Endothelial cell of umbilical vein (primary cell): Measurements from ENCODE around the gene HS6ST2. TPM values are rescaled to one million over a fixed set of nuclear protein-coding genes. Genes with fewer than 3 reads are reported as not detected.

ENCODE experiments used
- BruUV-seq: library from RNA; stranded (reverse); fragments of 400-500 nt; replicated peaks from 2 replicates; lab custom pipeline; 2021; lab: Mats Ljungman, UMichigan
- CTCF ChIA-PET: fragments of 300-600, 350-600 bp; sonication (Branson Sonifier 250); formaldehyde crosslinking; loops from one replicate; lab custom pipeline; 2021; ENCODE audit warnings: antibody characterized with exemption, inconsistent platforms; lab: Charles Lee
- POLR2A ChIA-PET: fragments of 300-600, 350-600 bp; sonication (Branson Sonifier 250); formaldehyde crosslinking; loops from one replicate; lab custom pipeline; 2021; ENCODE audit warnings: antibody characterized with exemption, inconsistent platforms; lab: Charles Lee
- DNase-seq: peaks from one replicate; pipeline ENCODE4 v3.0.0-alpha.2; 2011; ENCODE audit warnings: low read depth, low spot score
- FAIRE-seq: peaks from 2 replicates; lab custom pipeline; 2011; peaks lifted over from hg19 to GRCh38; lab: Jason Lieb, UNC
- H2AFZ ChIP-seq: 2 replicates; pipeline ENCODE4 v1.6.0; 2012; ENCODE audit warnings: low read depth, low read length, control low read depth, inconsistent platforms
- H3K27ac ChIP-seq: 2 replicates; pipeline ENCODE4 v1.5.1; 2011; ENCODE audit warnings: low read depth, mild to moderate bottlenecking, control low read depth, low read length, moderate library complexity; ENCODE audit not compliant: insufficient read depth
- H3K27me3 ChIP-seq, 2 experiments: 2 replicates each; pipeline versions ENCODE4 v1.6.0 to v1.6.1; 2011; ENCODE audit warnings: low read length in 2 of 2, mixed read lengths in 1 of 2; ENCODE audit not compliant: control insufficient read depth in 2 of 2, insufficient read depth in 2 of 2
- H3K36me3 ChIP-seq, 2 experiments: 2 replicates in 1 of 2; 3 replicates in 1 of 2; pipeline ENCODE4 v1.5.1; 2011; ENCODE audit warnings: low read length in 2 of 2, mild to moderate bottlenecking in 1 of 2, moderate library complexity in 1 of 2; ENCODE audit not compliant: control insufficient read depth in 2 of 2, insufficient read depth in 2 of 2; ENCODE audit errors: extremely low read depth in 1 of 2
- H3K4me1 ChIP-seq: 3 replicates; pipeline ENCODE4 v1.5.1; 2011; ENCODE audit warnings: mild to moderate bottlenecking, low read length; ENCODE audit not compliant: control insufficient read depth, insufficient read depth; ENCODE audit errors: extremely low read depth
- H3K4me2 ChIP-seq: 2 replicates; pipeline ENCODE4 v1.6.1; 2011; ENCODE audit warnings: low read length, control low read depth, mixed read lengths; ENCODE audit not compliant: insufficient read depth
- H3K4me3 ChIP-seq, 3 experiments: fragments of 200-600 bp in 1 of 3; sonication (generic), shearing (Covaris generic) in 1 of 3; replicated peaks in 1 of 3; 2 replicates each; pipeline ENCODE4 v1.5.1; 2011 to 2016; ENCODE audit warnings: control low read depth in 3 of 3, low read length in 3 of 3, mild to moderate bottlenecking in 2 of 3, inconsistent platforms in 1 of 3, low read depth in 1 of 3, moderate library complexity in 1 of 3; ENCODE audit not compliant: insufficient read depth in 1 of 3
- H3K79me2 ChIP-seq: 2 replicates; pipeline ENCODE4 v1.6.0; 2012; ENCODE audit warnings: low read length, inconsistent platforms; ENCODE audit not compliant: control insufficient read depth, insufficient read depth
- H3K9ac ChIP-seq: replicated peaks from 2 replicates; pipeline ENCODE3; 2011; ENCODE audit warnings: low read length, control low read depth; ENCODE audit not compliant: insufficient read depth; ENCODE audit errors: extremely low read depth
- H3K9me1 ChIP-seq: replicated peaks from 3 replicates; pipeline ENCODE4 v1.6.0; 2011; ENCODE audit warnings: mild to moderate bottlenecking, low read length; ENCODE audit not compliant: control insufficient read depth, insufficient read depth; ENCODE audit errors: extremely low read depth
- H3K9me3 ChIP-seq: replicated peaks from 2 replicates; pipeline ENCODE4 v1.5.1; 2012; ENCODE audit warnings: low read length, inconsistent platforms; ENCODE audit not compliant: control insufficient read depth, insufficient read depth
- H4K20me1 ChIP-seq: replicated peaks from 2 replicates; pipeline ENCODE3; 2011; ENCODE audit warnings: mild to moderate bottlenecking, low read length; ENCODE audit not compliant: control insufficient read depth, insufficient read depth; ENCODE audit errors: extremely low read depth
- EZH2 ChIP-seq: IDR thresholded peaks from 2 replicates; pipeline ENCODE4 v1.6.1; 2012; ENCODE audit warnings: borderline replicate concordance, low read depth, mild to moderate bottlenecking, moderate library complexity, low read length, inconsistent platforms; ENCODE audit not compliant: severe bottlenecking
- FOS ChIP-seq: IDR thresholded peaks from 2 replicates; pipeline ENCODE4 v1.6.1; 2011; ENCODE audit warnings: mild to moderate bottlenecking, low read length, moderate library complexity, borderline replicate concordance; ENCODE audit not compliant: insufficient read depth
- GATA2 ChIP-seq: IDR thresholded peaks from 2 replicates; pipeline ENCODE4 v1.7.0; 2011; ENCODE audit warnings: low read depth, mild to moderate bottlenecking, moderate library complexity, mixed read lengths, low read length; ENCODE audit not compliant: insufficient read length, insufficient read depth
- JUN ChIP-seq: IDR thresholded peaks from 2 replicates; pipeline ENCODE4 v1.6.1; 2011; ENCODE audit warnings: borderline replicate concordance, low read depth; ENCODE audit not compliant: insufficient read length, insufficient read depth
- MYC ChIP-seq: IDR thresholded peaks from one replicate; pipeline ENCODE4 v1.6.1; 2011; ENCODE audit warnings: mild to moderate bottlenecking, low read depth, low read length
- POLR2A ChIP-seq: IDR thresholded peaks from 2 replicates; pipeline ENCODE4 v1.6.1; 2012; ENCODE audit warnings: low read depth, mild to moderate bottlenecking, control low read depth, low read length
- POLR2AphosphoS5 ChIP-seq: IDR thresholded peaks from 2 replicates; pipeline ENCODE4 v1.6.1; 2012; ENCODE audit warnings: low read depth, mild to moderate bottlenecking, control low read depth, low read length, moderate library complexity; ENCODE audit not compliant: insufficient read depth
- dilution Hi-C: fragments of 300-500 bp; cut with MboI; formaldehyde crosslinking; loops from one replicate; pipeline ENCODE4 v1.15.0; 2019; ENCODE audit warnings: low sequenced_read_pairs; ENCODE audit not compliant: extremely low pct_ligation_motif_present
- intact Hi-C: fragments of 100-400 bp; cut with micrococcal nuclease; formaldehyde crosslinking; loops from one replicate; pipeline ENCODE4 v1.10.0; 2022
- polyA plus RNA-seq, 4 experiments: library from polyadenylated mRNA; depleted of rRNA in 3 of 4; stranded (reverse) in 3 of 4; unstranded in 1 of 4; fragments of >200 nt; gene quantifications; 2 replicates each; pipeline versions ENCODE4 v1.2.1 to v1.2.3, GENCODE V29; 2011 to 2012; ENCODE audit warnings: missing spikeins in 1 of 4
- total RNA-seq: library from RNA; stranded (reverse); gene quantifications from 2 replicates; pipeline ENCODE4 v1.2.3, GENCODE V29; 2021
- TF ChIP-seq, protein P1 (sequence below), 2 donors: IDR thresholded peaks; 1 replicate in 1 of 2; 2 replicates in 1 of 2; pipeline ENCODE4 v1.5.1; 2011; ENCODE audit warnings: low read length in 2 of 2, mild to moderate bottlenecking in 2 of 2, moderate library complexity in 2 of 2, control low read depth in 1 of 2, inconsistent platforms in 1 of 2, low read depth in 1 of 2; ENCODE audit not compliant: insufficient read depth in 1 of 2; ENCODE audit errors: extremely low read depth in 1 of 2
- TF ChIP-seq, protein P2 (sequence below): IDR thresholded peaks from 2 replicates; pipeline ENCODE4 v1.6.1; 2011; ENCODE audit not compliant: insufficient read depth, insufficient read length

HS6ST2 gene
- total and polyA plus RNA-seq, 2 donors (not counting 3 experiments of a cell fraction or from before 2014, with no cell fraction given), result 0.49 to 0.84 TPM

DNA sequence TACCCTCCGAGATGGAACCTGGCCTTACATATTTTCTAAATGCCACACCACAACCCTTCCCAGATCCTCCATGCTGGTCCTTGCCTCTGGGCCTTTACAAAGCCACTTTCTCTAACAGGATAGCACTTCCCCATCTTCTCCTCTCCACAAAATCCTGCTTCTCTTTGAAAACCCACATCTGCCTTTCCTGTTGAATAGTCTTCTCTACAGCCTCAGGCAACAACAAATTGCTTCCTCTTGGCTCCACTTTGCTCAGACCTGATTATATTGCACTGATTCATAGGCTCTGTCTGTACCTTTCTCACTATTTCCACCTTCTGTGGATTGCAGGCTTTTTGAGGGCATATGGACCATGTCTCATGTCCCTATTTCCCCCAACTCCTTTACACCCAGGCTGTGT lies 265.9 kb downstream of the HS6ST2 start:
- Histone ChIP-seq H3K9ac (no peak overlapping the region), H3K27me3 (no peaks in the 10 kb centered on the region), H3K4me1 (no peaks in the 10 kb centered on the region), H4K20me1 (no peaks in the 10 kb centered on the region), H3K27ac (no peak overlapping the region), H3K4me2 (no peak overlapping the region), H2AFZ (no peak overlapping the region), H3K79me2 (no peaks in the 10 kb centered on the region), H3K4me3 (no peak overlapping the region), H3K36me3 (no peaks in the 10 kb centered on the region), H3K9me3 (no peaks in the 10 kb centered on the region), H3K9me1 (no peaks in the 10 kb centered on the region)
- CTCF ChIA-PET, result no interaction called here
- FAIRE-seq (no peak), DNase-seq (no peak)
- dilution Hi-C loops, result no loop called here
- BruUV-seq, result no TSS peak
- TF ChIP-seq JUN (no peak), POLR2A (no peak)
- POLR2A ChIA-PET, result no interaction called here
- intact Hi-C loops, result no loop called here

DNA sequence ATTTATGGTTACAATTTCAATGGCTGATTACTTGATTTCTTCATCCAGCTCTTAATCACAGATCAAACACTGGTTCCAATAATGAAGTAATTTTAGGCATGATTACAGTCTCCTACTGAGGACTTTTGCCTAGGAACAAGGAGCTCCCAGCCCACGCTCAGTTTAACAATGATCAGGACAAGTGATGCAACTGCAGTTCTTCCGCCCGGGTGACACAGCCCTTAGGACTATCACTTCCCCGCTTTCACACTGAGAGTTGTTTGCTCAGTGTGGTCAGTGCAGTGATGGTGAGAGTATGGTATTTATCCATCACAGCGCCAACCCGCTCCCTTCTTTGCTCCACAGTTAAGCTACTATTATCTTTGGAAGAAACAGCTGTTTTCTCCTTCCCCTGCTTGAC lies 266.4 kb downstream of the HS6ST2 start:
- Histone ChIP-seq H4K20me1 (no peaks in the 10 kb centered on the region), H3K9ac (no peak overlapping the region), H3K4me3 (no peak overlapping the region), H3K27me3 (no peaks in the 10 kb centered on the region), H3K79me2 (no peaks in the 10 kb centered on the region), H3K27ac (no peak overlapping the region), H3K9me3 (no peaks in the 10 kb centered on the region), H3K4me1 (no peaks in the 10 kb centered on the region), H3K9me1 (no peaks in the 10 kb centered on the region), H3K4me2 (no peak overlapping the region), H3K36me3 (no peaks in the 10 kb centered on the region), H2AFZ (no peak overlapping the region)
- ChIA-PET POLR2A (no interaction called here), CTCF (no interaction called here)
- BruUV-seq, result no TSS peak
- no peak for DNase-seq
- dilution Hi-C loops (no loop called here), intact Hi-C loops (no loop called here)
- TF ChIP-seq GATA2 (no peak), POLR2AphosphoS5 (no peak), EZH2 (no peak), FOS (no peak), MYC (no peak), JUN (no peak), POLR2A (no peak)
- TF ChIP-seq, protein P1, sequence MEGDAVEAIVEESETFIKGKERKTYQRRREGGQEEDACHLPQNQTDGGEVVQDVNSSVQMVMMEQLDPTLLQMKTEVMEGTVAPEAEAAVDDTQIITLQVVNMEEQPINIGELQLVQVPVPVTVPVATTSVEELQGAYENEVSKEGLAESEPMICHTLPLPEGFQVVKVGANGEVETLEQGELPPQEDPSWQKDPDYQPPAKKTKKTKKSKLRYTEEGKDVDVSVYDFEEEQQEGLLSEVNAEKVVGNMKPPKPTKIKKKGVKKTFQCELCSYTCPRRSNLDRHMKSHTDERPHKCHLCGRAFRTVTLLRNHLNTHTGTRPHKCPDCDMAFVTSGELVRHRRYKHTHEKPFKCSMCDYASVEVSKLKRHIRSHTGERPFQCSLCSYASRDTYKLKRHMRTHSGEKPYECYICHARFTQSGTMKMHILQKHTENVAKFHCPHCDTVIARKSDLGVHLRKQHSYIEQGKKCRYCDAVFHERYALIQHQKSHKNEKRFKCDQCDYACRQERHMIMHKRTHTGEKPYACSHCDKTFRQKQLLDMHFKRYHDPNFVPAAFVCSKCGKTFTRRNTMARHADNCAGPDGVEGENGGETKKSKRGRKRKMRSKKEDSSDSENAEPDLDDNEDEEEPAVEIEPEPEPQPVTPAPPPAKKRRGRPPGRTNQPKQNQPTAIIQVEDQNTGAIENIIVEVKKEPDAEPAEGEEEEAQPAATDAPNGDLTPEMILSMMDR (IDR thresholded peaks at IDR 0.05; ENCODE audit: extremely low read depth in 1 of 2, insufficient read depth in 1 of 2, low read depth in 1 of 2, low read length in 2 of 2), result no peak
- TF ChIP-seq, protein P2, sequence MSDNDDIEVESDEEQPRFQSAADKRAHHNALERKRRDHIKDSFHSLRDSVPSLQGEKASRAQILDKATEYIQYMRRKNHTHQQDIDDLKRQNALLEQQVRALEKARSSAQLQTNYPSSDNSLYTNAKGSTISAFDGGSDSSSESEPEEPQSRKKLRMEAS, result no peak
- no peak for FAIRE-seq
